Cerebellar nuclear complex (tissue), 1 donor: ENCODE data around the gene KIF25.

Source experiments
- DNase-seq, 2 experiments: peaks; one replicate each; lab custom pipeline; 2025; lab: John Stamatoyannopoulos, UW

The KIF25 gene

GRCh38 chr6:167997642-167998041 lies at the start of gene KIF25:
Gene KIF25, plus strand, starts transcription at chr6:167997671. Its CDS starts 31,915 bp downstream, at chr6:168029586.
- no peak for DNase-seq

GRCh38 chr6:167947716-167948115 lies 49.8 kb upstream of the KIF25 start:
- DNase-seq = no peak

GRCh38 chr6:167948716-167949115 lies 48.8 kb upstream of the KIF25 start:
- DNase-seq = no peak

GRCh38 chr6:167949121-167949684 lies 48.3 kb upstream of the KIF25 start:
- no peak for DNase-seq

- no peak for DNase-seq
These were observed 45.5 kb upstream of the KIF25 start for GRCh38 chr6:167951781-167952511.

GRCh38 chr6:167952512-167952859 lies 45.0 kb upstream of the KIF25 start:
- no peak for DNase-seq

GRCh38 chr6:167953551-167953950 lies 43.9 kb upstream of the KIF25 start:
- DNase-seq = no peak

- no peak for DNase-seq
These were observed 43.3 kb upstream of the KIF25 start for GRCh38 chr6:167954151-167954550.

GRCh38 chr6:167956491-167956890 lies 41.0 kb upstream of the KIF25 start:
- DNase-seq = no peak

- DNase-seq = no peak
These were observed 40.4 kb upstream of the KIF25 start for GRCh38 chr6:167956983-167957492.

GRCh38 chr6:167957626-167958025 lies 39.8 kb upstream of the KIF25 start:
- no peak for DNase-seq

- no peak for DNase-seq
These were observed 36.9 kb upstream of the KIF25 start for GRCh38 chr6:167960579-167960978.

- no peak for DNase-seq
These were observed 34.8 kb upstream of the KIF25 start for GRCh38 chr6:167962711-167963110.

GRCh38 chr6:167963589-167964057 lies 33.8 kb upstream of the KIF25 start:
- no peak for DNase-seq

GRCh38 chr6:167965592-167966539 lies 31.6 kb upstream of the KIF25 start:
- no peak for DNase-seq

GRCh38 chr6:167966540-167966905 lies 30.9 kb upstream of the KIF25 start:
- no peak for DNase-seq

- DNase-seq = no peak
These were observed 29.4 kb upstream of the KIF25 start for GRCh38 chr6:167968091-167968490.

GRCh38 chr6:167970230-167970629 lies 27.2 kb upstream of the KIF25 start:
- no peak for DNase-seq

- DNase-seq = no peak
These were observed 25.3 kb upstream of the KIF25 start for GRCh38 chr6:167972193-167972592.

- DNase-seq = no peak
These were observed 24.2 kb upstream of the KIF25 start for GRCh38 chr6:167973148-167973885.

GRCh38 chr6:167974640-167975344 lies 22.7 kb upstream of the KIF25 start:
- no peak for DNase-seq
